GM19239 (cell line): ENCODE measurements around the gene CPSF6.
"Not testable (repeated sequence)": the region's sequence is repeated elsewhere in the genome, so short reads cannot be mapped to it uniquely, and the experiment has no call there.

ENCODE experiments used
- DNase-seq: peaks from one replicate; pipeline ENCODE4 v3.0.0; 2011; ENCODE audit warnings: low spot score; ENCODE audit not compliant: insufficient read length
- FAIRE-seq: peaks from 2 replicates; lab custom pipeline; 2011; peaks lifted over from hg19 to GRCh38; lab: Jason Lieb, UNC

Gene CPSF6

GRCh38 chr12:69254862-69255261 is 15.5 kb downstream of the CPSF6 start:
- DNase-seq: no peak

DNA sequence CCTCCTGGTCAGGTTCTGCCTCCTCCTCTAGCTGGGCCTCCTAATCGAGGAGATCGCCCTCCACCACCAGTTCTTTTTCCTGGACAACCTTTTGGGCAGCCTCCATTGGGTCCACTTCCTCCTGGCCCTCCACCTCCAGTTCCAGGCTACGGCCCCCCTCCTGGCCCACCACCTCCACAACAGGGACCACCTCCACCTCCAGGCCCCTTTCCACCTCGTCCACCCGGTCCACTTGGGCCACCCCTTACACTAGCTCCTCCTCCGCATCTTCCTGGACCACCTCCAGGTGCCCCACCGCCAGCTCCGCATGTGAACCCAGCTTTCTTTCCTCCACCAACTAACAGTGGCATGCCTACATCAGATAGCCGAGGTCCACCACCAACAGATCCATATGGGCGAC is 19.3 kb downstream of the CPSF6 start:
- DNase-seq (no peak), FAIRE-seq (no peak)

More at GRCh38 chr12:69254862-69255261, 15.5 kb downstream of the CPSF6 start:
- no peak for FAIRE-seq

GRCh38 chr12:69262264-69262974 is 23.1 kb downstream of the CPSF6 start:
- FAIRE-seq (no peak), DNase-seq (no peak)

DNA sequence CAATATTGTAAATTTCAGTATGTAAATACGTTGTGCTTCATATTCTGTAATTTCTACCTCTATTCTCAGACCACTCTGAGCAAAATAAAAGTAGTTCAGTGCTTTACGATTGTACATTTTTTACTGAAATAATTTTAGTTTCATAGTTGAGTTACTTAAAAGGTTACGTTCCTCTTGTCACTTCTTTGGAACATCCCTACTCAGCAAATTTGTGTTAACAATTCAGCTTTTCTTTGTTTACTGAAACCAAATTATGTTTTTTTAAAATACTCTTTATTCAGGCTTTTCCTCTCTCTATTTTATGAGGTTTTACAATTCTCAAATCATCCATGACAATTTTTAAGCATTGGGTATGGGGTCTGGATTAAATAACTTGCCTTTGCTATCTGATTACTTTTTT is 25.8 kb downstream of the CPSF6 start:
- DNase-seq: no peak
- FAIRE-seq: no peak

GRCh38 chr12:69265633-69266032 is 26.3 kb downstream of the CPSF6 start:
- not testable (repeated sequence) for FAIRE-seq, DNase-seq

DNA sequence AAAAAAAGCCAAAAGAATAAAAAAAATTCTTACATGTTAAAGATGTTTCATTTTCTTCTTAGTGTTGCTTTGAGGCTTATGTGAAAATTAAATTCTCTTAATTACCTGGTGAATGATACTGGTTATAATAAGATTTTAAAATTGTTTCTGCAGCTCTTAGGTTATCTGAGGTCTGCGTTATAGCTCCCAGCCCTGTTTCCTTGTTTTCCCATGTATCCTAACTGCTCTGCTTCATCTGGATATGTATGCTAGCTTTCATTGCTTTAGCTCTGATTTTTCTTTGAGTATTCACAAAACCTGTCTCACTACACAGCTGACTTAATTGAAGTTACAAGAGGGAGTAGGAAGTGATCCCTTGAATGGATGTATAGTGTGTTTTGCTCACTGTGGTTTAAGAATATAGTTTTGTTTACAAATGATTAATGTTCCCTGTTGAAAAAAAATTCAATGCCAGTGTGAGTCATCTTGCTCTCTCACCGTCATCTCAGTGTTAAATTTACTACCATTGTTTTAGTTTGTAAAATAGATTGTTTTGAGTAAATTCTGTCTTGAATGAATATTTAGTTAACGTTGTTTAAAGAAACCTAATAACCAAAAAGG is 26.8 kb downstream of the CPSF6 start:
- no peak for FAIRE-seq
- DNase-seq: no peak

DNA sequence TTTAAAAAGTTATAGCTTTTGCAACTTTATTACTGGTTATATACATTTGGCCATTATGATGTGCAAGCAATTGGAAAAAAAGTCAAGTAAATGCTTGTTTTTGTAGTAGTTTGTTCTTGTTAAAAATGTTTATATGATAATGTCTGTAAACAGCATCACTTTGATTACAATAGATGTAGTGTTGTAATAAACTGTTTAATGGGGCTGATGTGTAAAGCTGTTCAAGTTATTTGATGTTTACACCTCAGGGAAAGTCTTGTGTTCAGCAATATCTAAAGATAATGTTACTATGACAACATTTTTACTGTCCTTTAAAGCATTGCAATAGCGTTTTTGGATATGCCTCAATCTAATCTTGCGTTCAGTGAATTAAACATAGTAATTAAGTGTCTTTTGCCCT is 30.4 kb downstream of the CPSF6 start:
- DNase-seq (no peak), FAIRE-seq (no peak)

- DNase-seq (no peak), FAIRE-seq (no peak)
Measured at GRCh38 chr12:69272511-69272910, 33.1 kb downstream of the CPSF6 start.

- no peak for DNase-seq
Measured at GRCh38 chr12:69274861-69275260, 35.5 kb downstream of the CPSF6 start.

GRCh38 chr12:69275471-69275891 is 36.1 kb downstream of the CPSF6 start:
- FAIRE-seq (no peak), DNase-seq (no peak)

More at GRCh38 chr12:69274861-69275260, 35.5 kb downstream of the CPSF6 start:
- no peak for FAIRE-seq

- FAIRE-seq: no peak
- no peak for DNase-seq
Measured at GRCh38 chr12:69278814-69279782, 39.7 kb downstream of the CPSF6 start.

DNA sequence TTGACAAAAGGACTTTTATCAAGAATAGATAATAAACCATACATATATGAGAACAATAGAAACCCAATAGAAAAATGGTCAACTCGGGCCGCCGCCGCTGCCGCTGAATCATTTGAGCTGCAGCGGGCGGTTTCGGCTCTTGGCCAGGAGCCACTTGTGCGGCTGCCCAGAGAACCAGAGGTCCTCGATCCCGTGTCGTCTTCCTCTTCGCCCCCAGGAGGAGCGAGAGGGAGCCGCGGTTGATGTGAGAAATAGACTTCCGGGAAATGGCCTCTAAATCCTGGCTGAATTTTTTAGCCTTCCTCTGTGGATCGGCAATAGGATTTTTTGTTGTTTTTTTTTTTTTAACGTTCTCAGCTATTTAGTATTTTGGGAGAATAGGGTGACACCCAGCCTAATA is 44.8 kb downstream of the CPSF6 start:
- FAIRE-seq (no peak), DNase-seq (peak; percentile 5)

- DNase-seq: no peak
- no peak for FAIRE-seq
Measured at GRCh38 chr12:69287556-69287955, 48.2 kb downstream of the CPSF6 start.

- DNase-seq (peak; percentile 45), FAIRE-seq (peak; percentile 93)
Measured at GRCh38 chr12:69290545-69291277, 51.3 kb downstream of the CPSF6 start.

DNA sequence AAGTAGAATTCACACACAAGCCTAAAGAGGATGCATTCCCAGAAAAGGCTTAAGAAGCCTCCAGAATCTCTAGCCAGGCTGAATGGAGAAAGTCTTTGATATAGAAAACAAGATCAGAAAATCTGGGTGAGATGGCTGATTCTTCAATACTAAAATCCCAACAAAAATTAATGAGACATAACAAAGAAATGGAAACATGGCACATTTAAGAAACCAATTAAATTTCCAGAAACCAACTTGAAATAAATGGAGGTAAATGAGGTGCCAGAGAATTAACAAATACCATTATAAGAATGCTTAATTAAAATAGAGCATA is 51.9 kb downstream of the CPSF6 start:
- FAIRE-seq (no peak), DNase-seq (no peak)

DNA sequence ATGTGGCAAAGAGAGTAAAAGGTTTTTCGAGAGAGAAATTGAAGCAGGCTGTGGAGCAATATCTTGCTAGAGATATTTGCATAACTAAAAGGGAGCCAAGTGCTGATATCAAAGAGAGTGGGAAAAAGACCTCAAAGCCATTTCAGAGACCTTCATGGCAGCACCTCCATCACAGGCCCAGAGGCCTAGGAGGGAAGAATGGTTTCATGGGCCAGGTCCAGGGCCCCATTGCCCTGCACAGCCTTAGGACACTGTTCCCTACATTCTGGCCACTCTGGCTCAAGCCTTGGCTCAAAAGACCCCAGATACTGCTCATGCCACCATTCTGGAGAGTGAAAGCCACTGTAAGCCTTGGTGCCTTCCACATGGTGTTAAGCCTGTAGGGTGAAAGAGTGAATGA is 58.8 kb downstream of the CPSF6 start:
- DNase-seq: no peak
- no peak for FAIRE-seq

DNA sequence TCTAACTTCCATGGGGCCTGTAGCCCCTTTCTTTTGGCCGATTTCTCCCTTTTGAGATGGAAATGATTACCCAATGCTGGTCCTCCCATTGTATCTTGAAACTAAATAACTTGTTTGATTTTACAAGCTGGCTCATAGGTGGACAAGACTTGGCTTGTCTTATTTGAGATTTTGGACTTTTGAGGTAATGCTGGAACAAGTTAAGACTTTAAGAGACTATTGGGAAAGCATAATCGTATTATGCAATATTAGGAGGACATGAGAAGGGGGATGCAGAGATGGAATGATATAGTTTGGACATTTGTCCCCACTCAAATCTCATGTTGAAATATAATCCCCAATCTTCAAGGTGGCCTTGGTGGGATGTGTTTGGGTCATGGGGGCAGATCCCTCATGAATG is 59.6 kb downstream of the CPSF6 start:
- no peak for DNase-seq
- FAIRE-seq: no peak

DNA sequence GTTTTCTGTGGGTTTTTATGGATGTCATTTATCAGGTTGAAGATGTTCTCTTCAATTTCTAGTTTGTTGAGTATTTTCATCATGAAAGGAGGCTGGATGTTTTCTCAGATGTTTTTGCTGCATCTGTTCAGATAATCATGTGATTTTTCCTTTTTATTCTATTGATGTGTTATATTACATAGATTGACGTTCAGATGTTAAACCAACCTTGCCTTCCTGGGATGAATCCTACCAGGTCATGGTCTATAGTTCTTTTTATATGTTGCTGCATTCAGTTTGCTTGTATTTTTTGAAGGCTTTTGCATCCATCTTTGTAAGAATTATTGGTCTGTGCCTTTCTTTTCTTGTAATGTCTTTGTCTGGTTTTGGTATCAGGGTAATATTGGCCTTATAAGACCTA is 64.9 kb downstream of the CPSF6 start:
- FAIRE-seq (no peak), DNase-seq (no peak)

GRCh38 chr12:69309461-69309860 is 70.1 kb downstream of the CPSF6 start:
- no peak for FAIRE-seq
- no peak for DNase-seq

DNA sequence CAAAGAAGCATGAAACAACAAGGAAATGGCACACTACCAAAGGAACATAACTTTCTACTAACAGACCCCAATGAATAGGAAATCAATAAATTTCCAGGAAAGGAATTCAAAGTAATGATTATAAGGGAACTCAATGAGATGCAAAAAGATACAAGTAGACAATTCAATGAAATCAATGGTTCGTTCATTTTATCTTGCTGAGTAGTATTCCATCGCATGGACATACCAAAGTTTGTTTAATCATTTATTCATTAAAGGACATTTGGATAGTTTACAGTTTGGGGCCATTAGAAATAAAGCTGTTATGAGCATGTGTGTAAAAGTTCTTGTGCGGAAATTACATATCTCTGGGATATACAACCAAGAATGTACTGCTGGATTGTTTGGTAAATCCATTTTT is 73.8 kb downstream of the CPSF6 start:
- no peak for FAIRE-seq
- no peak for DNase-seq
